DOHH2 (cell line): ENCODE data around the gene ACSS2.

Experiments used
- EZH2phosphoT487 ChIP-seq: fragments of 200-600 bp; sonication (generic); IDR thresholded peaks from 2 replicates; pipeline ENCODE4 v1.6.1; 2017; ENCODE audit warnings: borderline replicate concordance, mild to moderate bottlenecking, antibody characterized with exemption, low read length, moderate library complexity, mixed read lengths
- TF ChIP-seq, protein P1 (sequence below): fragments of 200-600 bp; sonication (generic); IDR thresholded peaks from one replicate; pipeline ENCODE4 v1.5.1; 2014; ENCODE audit warnings: antibody characterized with exemption, mild to moderate bottlenecking, low read depth, low read length; ENCODE audit not compliant: poor library complexity, severe bottlenecking

- TF ChIP-seq, protein P1, sequence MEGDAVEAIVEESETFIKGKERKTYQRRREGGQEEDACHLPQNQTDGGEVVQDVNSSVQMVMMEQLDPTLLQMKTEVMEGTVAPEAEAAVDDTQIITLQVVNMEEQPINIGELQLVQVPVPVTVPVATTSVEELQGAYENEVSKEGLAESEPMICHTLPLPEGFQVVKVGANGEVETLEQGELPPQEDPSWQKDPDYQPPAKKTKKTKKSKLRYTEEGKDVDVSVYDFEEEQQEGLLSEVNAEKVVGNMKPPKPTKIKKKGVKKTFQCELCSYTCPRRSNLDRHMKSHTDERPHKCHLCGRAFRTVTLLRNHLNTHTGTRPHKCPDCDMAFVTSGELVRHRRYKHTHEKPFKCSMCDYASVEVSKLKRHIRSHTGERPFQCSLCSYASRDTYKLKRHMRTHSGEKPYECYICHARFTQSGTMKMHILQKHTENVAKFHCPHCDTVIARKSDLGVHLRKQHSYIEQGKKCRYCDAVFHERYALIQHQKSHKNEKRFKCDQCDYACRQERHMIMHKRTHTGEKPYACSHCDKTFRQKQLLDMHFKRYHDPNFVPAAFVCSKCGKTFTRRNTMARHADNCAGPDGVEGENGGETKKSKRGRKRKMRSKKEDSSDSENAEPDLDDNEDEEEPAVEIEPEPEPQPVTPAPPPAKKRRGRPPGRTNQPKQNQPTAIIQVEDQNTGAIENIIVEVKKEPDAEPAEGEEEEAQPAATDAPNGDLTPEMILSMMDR: no peak
- no peak for TF ChIP-seq EZH2phosphoT487
Observed at GRCh38 chr20:34951652-34952051, 75.2 kb downstream of the ACSS2 start.
